Measurements from ENCODE around the gene ZFP62.

Gene ZFP62

GRCh38 chr5:180818677-180819341 lies 42.3 kb downstream of the ZFP62 start:
- ChIA-PET POLR2A (no interaction called here), CTCF (interaction anchor here (0.9 to 4.1 kb wide), 5 partner anchors 8 to 31 kb away, joined by 3 to 22 read pairs (median 4); no protein-coding TSS in a partner anchor)
- Histone ChIP-seq H3K27ac (ENCODE audit: insufficient read depth in 1 of 2, low read depth in 1 of 2, low read length in 2 of 2, poor library complexity in 1 of 2, severe bottlenecking in 2 of 2) (no peak overlapping the region), H3K4me3 (ENCODE audit: control insufficient read depth in 1 of 7, extremely low read depth in 1 of 7, insufficient read depth in 4 of 7, low read depth in 2 of 7, low read length in 6 of 7) (no peak overlapping the region), H3K27me3 (replicated peaks in 2 of 5; ENCODE audit: control insufficient read depth in 4 of 5, insufficient read depth in 5 of 5, low read length in 4 of 5) (no peaks in the 10 kb centered on the region), H3K36me3 (ENCODE audit: control insufficient read depth in 4 of 4, insufficient read depth in 4 of 4, low read length in 3 of 4) (no peaks in the 10 kb centered on the region), H3K9me3 (ENCODE audit: control extremely low read depth in 1 of 5, control insufficient read depth in 4 of 5, insufficient read depth in 2 of 5, low read depth in 1 of 5, low read length in 4 of 5) (no peaks in the 10 kb centered on the region), H3K4me1 (ENCODE audit: control extremely low read depth in 1 of 4, control insufficient read depth in 4 of 4, insufficient read depth in 4 of 4, low read length in 3 of 4) (peaks cover 8 to 49% (median 35%) of the 10 kb centered on the region in 4 experiments)
- WGBS (ENCODE audit: insufficient coverage): 100% methylated on average over 3 of the region's 6 CpGs
- DNase-seq: no peak

- Histone ChIP-seq H3K27me3 (replicated peaks in 2 of 5; ENCODE audit: control insufficient read depth in 4 of 5, insufficient read depth in 5 of 5, low read length in 4 of 5) (no peaks in the 10 kb centered on the region), H3K27ac (ENCODE audit: insufficient read depth in 1 of 2, low read depth in 1 of 2, low read length in 2 of 2, poor library complexity in 1 of 2, severe bottlenecking in 2 of 2) (no peak overlapping the region), H3K9me3 (ENCODE audit: control extremely low read depth in 1 of 5, control insufficient read depth in 4 of 5, insufficient read depth in 2 of 5, low read depth in 1 of 5, low read length in 4 of 5) (no peaks in the 10 kb centered on the region), H3K36me3 (ENCODE audit: control insufficient read depth in 4 of 4, insufficient read depth in 4 of 4, low read length in 3 of 4) (no peaks in the 10 kb centered on the region), H3K4me3 (ENCODE audit: control insufficient read depth in 1 of 7, extremely low read depth in 1 of 7, insufficient read depth in 4 of 7, low read depth in 2 of 7, low read length in 6 of 7) (no peak overlapping the region), H3K4me1 (ENCODE audit: control extremely low read depth in 1 of 4, control insufficient read depth in 4 of 4, insufficient read depth in 4 of 4, low read length in 3 of 4) (peaks cover 8 to 52% (median 35%) of the 10 kb centered on the region in 4 experiments)
- ChIA-PET POLR2A (interaction anchor here (0.6 kb wide), 1 partner anchor 355 kb away, joined by 3 read pairs; no protein-coding TSS in a partner anchor), CTCF (interaction anchor here (0.9 to 4.1 kb wide), 6 partner anchors 8 to 30 kb away, joined by 3 to 22 read pairs (median 4); no protein-coding TSS in a partner anchor)
- WGBS (ENCODE audit: insufficient coverage): 52% methylated on average over 13 of the region's 13 CpGs
- DNase-seq: peak in 1 of 3 donors; percentile 52
Observed at GRCh38 chr5:180817893-180818674, 43.0 kb downstream of the ZFP62 start.

GRCh38 chr5:180816608-180817534 lies 44.2 kb downstream of the ZFP62 start:
- POLR2A ChIA-PET: interaction anchor here (1.0 kb wide), 1 partner anchor 13 kb away, joined by 3 read pairs; no protein-coding TSS in a partner anchor
- peak overlapping the region; percentile 28 to 65 for H3K27ac ChIP-seq (ENCODE audit: insufficient read depth in 1 of 2, low read depth in 1 of 2, low read length in 2 of 2, poor library complexity in 1 of 2, severe bottlenecking in 2 of 2)
- DNase-seq: peak in 1 of 3 donors; percentile 46
- H3K27me3 ChIP-seq (replicated peaks in 2 of 5; ENCODE audit: control insufficient read depth in 4 of 5, insufficient read depth in 5 of 5, low read length in 4 of 5): no peaks in the 10 kb centered on the region
- CTCF ChIA-PET: interaction anchor here (0.9 to 4.1 kb wide), 9 partner anchors 8 to 52 kb away, joined by 3 to 22 read pairs (median 4); no protein-coding TSS in a partner anchor
- H3K4me3 ChIP-seq (ENCODE audit: control insufficient read depth in 1 of 7, extremely low read depth in 1 of 7, insufficient read depth in 4 of 7, low read depth in 2 of 7, low read length in 6 of 7): peak overlapping the region in 5 of 7 experiments; percentile 19 to 64 (median 34)
- no peaks in the 10 kb centered on the region for H3K36me3 ChIP-seq (ENCODE audit: control insufficient read depth in 4 of 4, insufficient read depth in 4 of 4, low read length in 3 of 4)
- peaks cover 8 to 57% (median 37%) of the 10 kb centered on the region in 4 experiments for H3K4me1 ChIP-seq (ENCODE audit: control extremely low read depth in 1 of 4, control insufficient read depth in 4 of 4, insufficient read depth in 4 of 4, low read length in 3 of 4)
- no peaks in the 10 kb centered on the region for H3K9me3 ChIP-seq (ENCODE audit: control extremely low read depth in 1 of 5, control insufficient read depth in 4 of 5, insufficient read depth in 2 of 5, low read depth in 1 of 5, low read length in 4 of 5)
- under 1% methylated on average over 8 of the region's 13 CpGs for WGBS (ENCODE audit: insufficient coverage)

DNA sequence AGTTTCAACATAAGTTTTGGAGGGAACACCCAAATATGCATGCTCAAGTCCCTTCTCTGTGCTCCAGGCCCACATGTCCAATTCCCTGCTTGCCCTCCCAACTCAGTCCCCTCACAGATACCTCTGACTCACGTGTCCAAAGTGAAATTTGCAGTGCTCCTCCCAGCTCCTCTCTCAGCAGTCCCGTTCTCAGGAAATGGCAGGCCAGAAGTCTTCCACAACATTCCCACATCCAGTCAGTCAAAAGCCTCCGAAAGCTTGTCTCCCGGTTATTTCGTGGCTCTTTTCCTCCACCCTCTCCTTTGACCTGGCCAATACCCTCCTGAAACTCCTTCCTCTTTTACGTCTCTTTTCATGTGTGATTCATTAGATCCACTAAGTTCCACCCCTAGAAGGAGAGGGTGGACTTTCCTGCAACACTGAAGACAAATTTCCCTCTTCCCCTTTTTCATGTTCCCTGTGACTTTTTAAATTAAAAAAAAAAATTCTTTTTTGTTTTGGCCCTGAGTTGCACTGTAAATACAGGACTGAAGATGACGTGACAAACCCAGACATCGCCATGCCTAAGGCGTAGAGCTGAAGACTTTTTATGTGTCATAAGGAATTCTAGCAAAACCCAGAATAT lies 45.7 kb downstream of the ZFP62 start:
- POLR2A ChIA-PET: interaction anchor here (0.9 kb wide), 1 partner anchor 16 kb away, joined by 3 read pairs; no protein-coding TSS in a partner anchor
- no peak overlapping the region for H3K27ac ChIP-seq (ENCODE audit: insufficient read depth in 1 of 2, low read depth in 1 of 2, low read length in 2 of 2, poor library complexity in 1 of 2, severe bottlenecking in 2 of 2)
- H3K4me1 ChIP-seq (ENCODE audit: control extremely low read depth in 1 of 4, control insufficient read depth in 4 of 4, insufficient read depth in 4 of 4, low read length in 3 of 4): peaks cover 12 to 60% (median 49%) of the 10 kb centered on the region in 4 experiments
- 36% methylated on average over 9 of the region's 9 CpGs for WGBS (ENCODE audit: insufficient coverage)
- peak overlapping the region in 4 of 7 experiments; percentile 17 to 68 (median 24) for H3K4me3 ChIP-seq (ENCODE audit: control insufficient read depth in 1 of 7, extremely low read depth in 1 of 7, insufficient read depth in 4 of 7, low read depth in 2 of 7, low read length in 6 of 7)
- H3K36me3 ChIP-seq (ENCODE audit: control insufficient read depth in 4 of 4, insufficient read depth in 4 of 4, low read length in 3 of 4): no peaks in the 10 kb centered on the region
- CTCF ChIA-PET: interaction anchor here (1.4 to 4.1 kb wide), 2 partner anchors 16 to 31 kb away, joined by 3 to 22 read pairs; no protein-coding TSS in a partner anchor
- peak in 1 of 3 donors; percentile 47 for DNase-seq
- no peaks in the 10 kb centered on the region for H3K9me3 ChIP-seq (ENCODE audit: control extremely low read depth in 1 of 5, control insufficient read depth in 4 of 5, insufficient read depth in 2 of 5, low read depth in 1 of 5, low read length in 4 of 5)
- no peaks in the 10 kb centered on the region for H3K27me3 ChIP-seq (replicated peaks in 2 of 5; ENCODE audit: control insufficient read depth in 4 of 5, insufficient read depth in 5 of 5, low read length in 4 of 5)

- Histone ChIP-seq H3K27me3 (replicated peaks in 2 of 5; ENCODE audit: control insufficient read depth in 4 of 5, insufficient read depth in 5 of 5, low read length in 4 of 5) (no peaks in the 10 kb centered on the region), H3K4me3 (ENCODE audit: control insufficient read depth in 1 of 7, extremely low read depth in 1 of 7, insufficient read depth in 4 of 7, low read depth in 2 of 7, low read length in 6 of 7) (no peak overlapping the region), H3K36me3 (ENCODE audit: control insufficient read depth in 4 of 4, insufficient read depth in 4 of 4, low read length in 3 of 4) (no peaks in the 10 kb centered on the region), H3K4me1 (ENCODE audit: control extremely low read depth in 1 of 4, control insufficient read depth in 4 of 4, insufficient read depth in 4 of 4, low read length in 3 of 4) (peaks cover 23 to 70% (median 61%) of the 10 kb centered on the region in 4 experiments), H3K9me3 (ENCODE audit: control extremely low read depth in 1 of 5, control insufficient read depth in 4 of 5, insufficient read depth in 2 of 5, low read depth in 1 of 5, low read length in 4 of 5) (no peaks in the 10 kb centered on the region), H3K27ac (ENCODE audit: insufficient read depth in 1 of 2, low read depth in 1 of 2, low read length in 2 of 2, poor library complexity in 1 of 2, severe bottlenecking in 2 of 2) (no peak overlapping the region)
- peak in 1 of 3 donors; percentile 13 for DNase-seq
- ChIA-PET POLR2A (no interaction called here), CTCF (interaction anchor here (1.1 to 2.6 kb wide), 4 partner anchors 11 to 27 kb away, joined by 3 to 11 read pairs (median 8); partner anchors contain the start of gene MGAT1)
- 93% methylated on average over 4 of the region's 5 CpGs for WGBS (ENCODE audit: insufficient coverage)
Observed at GRCh38 chr5:180813420-180813819, 47.7 kb downstream of the ZFP62 start.

DNA sequence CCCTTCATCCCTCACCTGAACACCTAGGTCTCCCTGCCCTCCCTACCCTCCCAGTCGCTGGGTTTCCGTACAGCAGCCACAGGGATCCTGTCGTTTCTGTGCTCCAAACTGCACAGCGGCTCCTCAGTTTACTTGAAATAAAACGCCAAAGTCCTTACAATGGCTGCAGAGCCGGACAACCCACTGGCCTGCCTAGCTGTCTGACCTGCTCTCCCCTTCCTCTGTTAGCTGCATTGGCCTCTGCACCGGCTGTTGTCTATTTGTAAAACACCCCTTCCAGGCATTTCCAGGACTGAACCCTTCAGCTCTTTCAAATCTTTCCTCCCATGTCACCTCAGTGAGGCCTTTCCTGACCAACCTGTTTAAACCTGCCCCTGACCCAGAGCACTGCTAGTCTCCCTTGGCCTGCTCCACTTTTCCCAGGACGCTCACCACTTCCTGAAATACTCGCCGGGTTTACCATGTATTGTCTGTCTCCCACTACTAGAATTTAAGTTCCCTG lies 49.4 kb downstream of the ZFP62 start:
- WGBS (ENCODE audit: insufficient coverage): 78% methylated on average over 9 of the region's 10 CpGs
- H3K4me3 ChIP-seq (ENCODE audit: control insufficient read depth in 1 of 7, extremely low read depth in 1 of 7, insufficient read depth in 4 of 7, low read depth in 2 of 7, low read length in 6 of 7): peak overlapping the region in 5 of 7 experiments; percentile 73 to 90 (median 80)
- DNase-seq: no peak

More for the DNA sequence above, 49.4 kb downstream of the ZFP62 start:
- POLR2A ChIA-PET: interaction anchor here (0.6 kb wide), 1 partner anchor 377 kb away, joined by 3 read pairs; no protein-coding TSS in a partner anchor
- Histone ChIP-seq H3K27me3 (replicated peaks in 2 of 5; ENCODE audit: control insufficient read depth in 4 of 5, insufficient read depth in 5 of 5, low read length in 4 of 5) (no peaks in the 10 kb centered on the region), H3K36me3 (ENCODE audit: control insufficient read depth in 4 of 4, insufficient read depth in 4 of 4, low read length in 3 of 4) (no peaks in the 10 kb centered on the region), H3K4me1 (ENCODE audit: control extremely low read depth in 1 of 4, control insufficient read depth in 4 of 4, insufficient read depth in 4 of 4, low read length in 3 of 4) (peaks cover 34 to 70% (median 62%) of the 10 kb centered on the region in 4 experiments), H3K27ac (ENCODE audit: insufficient read depth in 1 of 2, low read depth in 1 of 2, low read length in 2 of 2, poor library complexity in 1 of 2, severe bottlenecking in 2 of 2) (peak overlapping the region; percentile 85 to 94), H3K9me3 (ENCODE audit: control extremely low read depth in 1 of 5, control insufficient read depth in 4 of 5, insufficient read depth in 2 of 5, low read depth in 1 of 5, low read length in 4 of 5) (no peaks in the 10 kb centered on the region)
- CTCF ChIA-PET: interaction anchor here (0.9 to 2.6 kb wide), 5 partner anchors 8 to 49 kb away, joined by 3 to 11 read pairs (median 4); no protein-coding TSS in a partner anchor

Data from common myeloid progenitor, CD34-positive (primary cell).